SK-N-MC (cell line): ENCODE results near the gene NSUN3.

ENCODE experiments used
- EZH2 ChIP-seq: fragments of 200-600 bp; sonication (generic); IDR thresholded peaks from one replicate; pipeline ENCODE4 v1.6.1; 2017; ENCODE audit warnings: antibody characterized with exemption
- POLR2AphosphoS5 ChIP-seq: IDR thresholded peaks from 2 replicates; pipeline ENCODE4 v1.6.1; 2012; ENCODE audit warnings: mild to moderate bottlenecking, low read depth, low read length, borderline replicate concordance

- TF ChIP-seq EZH2 (no peak), POLR2AphosphoS5 (no peak)
Observed at GRCh38 chr3:94156626-94157025, 93.8 kb downstream of the NSUN3 start.
